Superior temporal gyrus (tissue), 1 donor: ENCODE results near the gene TNFAIP2.

Experiments
- DNase-seq: peaks from one replicate; pipeline ENCODE4 v3.0.0-alpha.2; 2016; ENCODE audit errors: extremely low spot score

Gene TNFAIP2

DNA sequence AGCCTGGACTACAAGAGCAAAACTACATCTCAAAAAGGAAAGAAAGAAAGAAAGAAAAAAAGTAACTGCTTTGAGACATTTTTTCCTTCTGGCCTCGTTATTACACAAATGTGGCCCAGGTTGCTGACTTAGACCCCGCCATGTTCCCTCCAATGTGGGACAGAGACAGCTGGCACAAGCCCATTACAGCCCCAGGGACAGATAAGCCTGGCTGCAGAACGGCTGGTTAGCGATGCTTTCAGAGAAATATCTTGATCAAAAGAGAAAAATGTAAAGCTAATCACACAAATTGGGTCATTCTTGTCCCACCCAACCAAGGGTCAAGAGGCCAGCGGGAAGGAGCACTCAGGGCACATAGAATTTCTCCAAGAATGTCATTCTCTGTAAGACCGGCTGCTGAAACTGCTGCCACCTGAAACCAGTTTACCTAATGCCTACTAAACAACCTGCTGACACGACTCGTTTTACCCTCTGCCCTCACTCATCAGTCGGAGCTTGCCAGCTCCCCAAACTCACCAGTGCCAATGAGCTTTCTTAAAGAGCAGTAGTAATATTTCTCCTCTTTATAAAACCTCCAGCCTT, 63.1 kb downstream of the TNFAIP2 start:
- no peak for DNase-seq
